ENCODE data around the gene VEZT. TPM values are rescaled to one million over a fixed set of nuclear protein-coding genes. Genes with fewer than 3 reads are reported as not detected.

Gene VEZT
- total RNA-seq, 2 experiments from 2014 or later = 52.6 to 57.2 TPM

- Histone ChIP-seq H3K27ac (ENCODE audit: low read depth in 1 of 2, low read length in 2 of 2) (no peak overlapping the region), H3K27me3 (ENCODE audit: control insufficient read depth in 1 of 2, insufficient read depth in 2 of 2, low read length in 2 of 2) (no peaks in the 10 kb centered on the region), H3K9me3 (ENCODE audit: control insufficient read depth in 1 of 2, insufficient read depth in 1 of 2, low read length in 2 of 2) (no peaks in the 10 kb centered on the region), H3K4me3 (ENCODE audit: low read length) (no peak overlapping the region), H3K36me3 (ENCODE audit: insufficient read depth, low read length) (peaks cover 34% of the 10 kb centered on the region), H3K4me1 (ENCODE audit: insufficient read depth, low read length) (no peaks in the 10 kb centered on the region)
- DNase-seq (no peak), ATAC-seq (ENCODE audit: poor library complexity) (no peak)
- intact Hi-C loops (cut with DNase I, micrococcal nuclease) = no loop called here
- no peaks in the 10 kb centered on the region for H3K4me1 Mint-ChIP-seq (ENCODE audit: low read depth)
- no peaks in the 10 kb centered on the region for H3K27me3 Mint-ChIP-seq
- H3K4me3 Mint-ChIP-seq = no peak overlapping the region
- POLR2A ChIA-PET = no interaction called here
- TF ChIP-seq CTCF (IDR thresholded peaks at IDR 0.05) = no peak
- H3K36me3 Mint-ChIP-seq (ENCODE audit: low read depth) = peaks cover 81% of the 10 kb centered on the region
- CTCF ChIA-PET = no interaction called here
- H3K9me3 Mint-ChIP-seq = no peaks in the 10 kb centered on the region
- H3K27ac Mint-ChIP-seq = no peak overlapping the region
These were observed 53.9 kb downstream of the VEZT start for GRCh38 chr12:95271465-95271864.

- no peaks in the 10 kb centered on the region for H3K9me3 Mint-ChIP-seq
- no peaks in the 10 kb centered on the region for H3K4me1 ChIP-seq (ENCODE audit: insufficient read depth, low read length)
- ChIA-PET POLR2A (no interaction called here), CTCF (interaction anchor here (1.4 kb wide), 1 partner anchor 10 kb away, joined by 3 read pairs; no protein-coding TSS in a partner anchor)
- H3K36me3 ChIP-seq (ENCODE audit: insufficient read depth, low read length) = peaks cover 50% of the 10 kb centered on the region
- no peak overlapping the region for H3K27ac ChIP-seq (ENCODE audit: low read depth in 1 of 2, low read length in 2 of 2)
- no peak for ATAC-seq (ENCODE audit: poor library complexity)
- TF ChIP-seq CTCF (IDR thresholded peaks at IDR 0.05) = no peak
- no peak overlapping the region for H3K27ac Mint-ChIP-seq
- H3K36me3 Mint-ChIP-seq (ENCODE audit: low read depth) = peaks cover 68% of the 10 kb centered on the region
- no peaks in the 10 kb centered on the region for H3K27me3 ChIP-seq (ENCODE audit: control insufficient read depth in 1 of 2, insufficient read depth in 2 of 2, low read length in 2 of 2)
- no peaks in the 10 kb centered on the region for H3K27me3 Mint-ChIP-seq
- DNase-seq = no peak
- H3K4me1 Mint-ChIP-seq (ENCODE audit: low read depth) = no peaks in the 10 kb centered on the region
- intact Hi-C loops (cut with DNase I, micrococcal nuclease) = no loop called here
- H3K4me3 Mint-ChIP-seq = no peak overlapping the region
- no peaks in the 10 kb centered on the region for H3K9me3 ChIP-seq (ENCODE audit: control insufficient read depth in 1 of 2, insufficient read depth in 1 of 2, low read length in 2 of 2)
- H3K4me3 ChIP-seq (ENCODE audit: low read length) = no peak overlapping the region
These were observed 59.5 kb downstream of the VEZT start for GRCh38 chr12:95277139-95277538.

GRCh38 chr12:95279856-95280255, 62.2 kb downstream of the VEZT start:
- Histone ChIP-seq H3K36me3 (ENCODE audit: insufficient read depth, low read length) (peaks cover 65% of the 10 kb centered on the region), H3K27ac (ENCODE audit: low read depth in 1 of 2, low read length in 2 of 2) (no peak overlapping the region), H3K4me1 (ENCODE audit: insufficient read depth, low read length) (no peaks in the 10 kb centered on the region), H3K27me3 (ENCODE audit: control insufficient read depth in 1 of 2, insufficient read depth in 2 of 2, low read length in 2 of 2) (no peaks in the 10 kb centered on the region), H3K4me3 (ENCODE audit: low read length) (no peak overlapping the region), H3K9me3 (ENCODE audit: control insufficient read depth in 1 of 2, insufficient read depth in 1 of 2, low read length in 2 of 2) (no peaks in the 10 kb centered on the region)
- ATAC-seq (ENCODE audit: poor library complexity) (no peak), DNase-seq (no peak)
- POLR2A ChIA-PET = interaction anchor here (0.8 kb wide), 1 partner anchor 62 kb away, joined by 3 read pairs; the partner anchor contains the start of genes FGD6 and VEZT
- Mint-ChIP-seq H3K9me3 (no peaks in the 10 kb centered on the region), H3K4me1 (ENCODE audit: low read depth) (no peaks in the 10 kb centered on the region), H3K4me3 (no peak overlapping the region), H3K27ac (no peak overlapping the region), H3K36me3 (ENCODE audit: low read depth) (peaks cover 73% of the 10 kb centered on the region), H3K27me3 (no peaks in the 10 kb centered on the region)
- TF ChIP-seq CTCF (IDR thresholded peaks at IDR 0.05) = no peak
- CTCF ChIA-PET = no interaction called here
- intact Hi-C loops (cut with DNase I, micrococcal nuclease) = no loop called here

Measured in CD4-positive, alpha-beta T cell (primary cell).